A549 (cell line): ENCODE data around the gene NGRN.

Experiments used
- CEBPB ChIP-seq, 2 experiments: fragments of >200 bp in 1 of 2; sonication (Bioruptor Twin) in 1 of 2; formaldehyde crosslinking in 1 of 2; IDR thresholded peaks; 2 replicates each; pipeline ENCODE4 v1.6.1; 2012 to 2016
- CHD2 ChIP-seq: fragments of 150-350 bp; IDR thresholded peaks from 2 replicates; pipeline ENCODE4 v1.6.1; 2014; ENCODE audit warnings: low read length; ENCODE audit not compliant: partially characterized antibody
- CTCF ChIP-seq: fragments of >200 bp; sonication (Bioruptor Twin); formaldehyde crosslinking; IDR thresholded peaks from 3 replicates; pipeline ENCODE4 v1.5.1; 2016
- JUNB ChIP-seq: fragments of >200 bp; sonication (Bioruptor Twin); formaldehyde crosslinking; IDR thresholded peaks from 2 replicates; pipeline ENCODE4 v1.6.1; 2016
- KDM5A ChIP-seq: fragments of 200-600 bp; sonication (generic); IDR thresholded peaks from 2 replicates; pipeline ENCODE4 v1.6.1; 2016; ENCODE audit warnings: antibody characterized with exemption, mild to moderate bottlenecking
- POLR2A ChIP-seq: IDR thresholded peaks from 2 replicates; pipeline ENCODE4 v1.6.1; 2012; ENCODE audit warnings: mild to moderate bottlenecking, low read length
- USF2 ChIP-seq: fragments of 450-650 bp; IDR thresholded peaks from 2 replicates; pipeline ENCODE4 v1.6.1; 2014; ENCODE audit warnings: antibody characterized with exemption
- ZC3H11A ChIP-seq: fragments of 450-650 bp; IDR thresholded peaks from 2 replicates; pipeline ENCODE4 v1.6.1; 2014; ENCODE audit warnings: antibody characterized with exemption, mild to moderate bottlenecking

GRCh38 chr15:90231028-90232017, 34.1 kb upstream of the NGRN start:
- TF ChIP-seq CEBPB (IDR thresholded peaks at IDR 0.05) (no peak), JUNB (no peak), CTCF (no peak), POLR2A (no peak), CHD2 (no peak), KDM5A (no peak), USF2 (no peak), ZC3H11A (no peak)
